Endothelial cell of umbilical vein (primary cell): ENCODE data around the gene NDP.

Experiments used
- MYC ChIP-seq: IDR thresholded peaks from one replicate; pipeline ENCODE4 v1.6.1; 2011; ENCODE audit warnings: mild to moderate bottlenecking, low read depth, low read length
- POLR2A ChIP-seq: IDR thresholded peaks from 2 replicates; pipeline ENCODE4 v1.6.1; 2012; ENCODE audit warnings: low read depth, mild to moderate bottlenecking, control low read depth, low read length
- TF ChIP-seq, protein P1 (sequence below), 2 donors: IDR thresholded peaks; 1 replicate in 1 of 2; 2 replicates in 1 of 2; pipeline ENCODE4 v1.5.1; 2011; ENCODE audit warnings: low read length in 2 of 2, mild to moderate bottlenecking in 2 of 2, moderate library complexity in 2 of 2, control low read depth in 1 of 2, inconsistent platforms in 1 of 2, low read depth in 1 of 2; ENCODE audit not compliant: insufficient read depth in 1 of 2; ENCODE audit errors: extremely low read depth in 1 of 2
- TF ChIP-seq, protein P2 (sequence below): IDR thresholded peaks from 2 replicates; pipeline ENCODE4 v1.6.1; 2011; ENCODE audit not compliant: insufficient read depth, insufficient read length

DNA sequence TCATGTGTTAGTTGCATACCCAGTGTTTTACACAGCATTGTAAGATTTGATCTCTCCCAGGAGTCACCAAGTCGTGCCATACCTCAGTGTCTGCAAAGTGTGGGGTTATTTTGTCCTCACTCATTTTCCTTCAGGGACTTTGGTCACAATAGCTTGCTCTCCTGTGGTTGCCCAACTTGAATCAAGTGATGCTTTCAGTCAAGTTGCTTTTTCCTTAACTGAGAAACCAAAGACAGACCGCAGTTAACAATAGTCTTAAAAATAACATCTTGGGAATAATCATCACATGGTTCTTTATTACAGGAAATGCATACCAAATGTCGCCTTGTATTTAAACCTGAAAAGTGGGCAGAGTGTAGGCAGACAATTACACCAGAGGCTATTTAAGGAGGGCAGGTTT is 44.5 kb upstream of the NDP start:
- TF ChIP-seq, protein P1, sequence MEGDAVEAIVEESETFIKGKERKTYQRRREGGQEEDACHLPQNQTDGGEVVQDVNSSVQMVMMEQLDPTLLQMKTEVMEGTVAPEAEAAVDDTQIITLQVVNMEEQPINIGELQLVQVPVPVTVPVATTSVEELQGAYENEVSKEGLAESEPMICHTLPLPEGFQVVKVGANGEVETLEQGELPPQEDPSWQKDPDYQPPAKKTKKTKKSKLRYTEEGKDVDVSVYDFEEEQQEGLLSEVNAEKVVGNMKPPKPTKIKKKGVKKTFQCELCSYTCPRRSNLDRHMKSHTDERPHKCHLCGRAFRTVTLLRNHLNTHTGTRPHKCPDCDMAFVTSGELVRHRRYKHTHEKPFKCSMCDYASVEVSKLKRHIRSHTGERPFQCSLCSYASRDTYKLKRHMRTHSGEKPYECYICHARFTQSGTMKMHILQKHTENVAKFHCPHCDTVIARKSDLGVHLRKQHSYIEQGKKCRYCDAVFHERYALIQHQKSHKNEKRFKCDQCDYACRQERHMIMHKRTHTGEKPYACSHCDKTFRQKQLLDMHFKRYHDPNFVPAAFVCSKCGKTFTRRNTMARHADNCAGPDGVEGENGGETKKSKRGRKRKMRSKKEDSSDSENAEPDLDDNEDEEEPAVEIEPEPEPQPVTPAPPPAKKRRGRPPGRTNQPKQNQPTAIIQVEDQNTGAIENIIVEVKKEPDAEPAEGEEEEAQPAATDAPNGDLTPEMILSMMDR (IDR thresholded peaks at IDR 0.05; ENCODE audit: extremely low read depth in 1 of 2, insufficient read depth in 1 of 2, low read depth in 1 of 2, low read length in 2 of 2) = no peak
- no peak for TF ChIP-seq POLR2A
- TF ChIP-seq, protein P2, sequence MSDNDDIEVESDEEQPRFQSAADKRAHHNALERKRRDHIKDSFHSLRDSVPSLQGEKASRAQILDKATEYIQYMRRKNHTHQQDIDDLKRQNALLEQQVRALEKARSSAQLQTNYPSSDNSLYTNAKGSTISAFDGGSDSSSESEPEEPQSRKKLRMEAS = no peak
- TF ChIP-seq MYC = no peak
